Ishikawa (cell line): ENCODE results near the gene IQSEC3.

Experiments used
- CEBPB ChIP-seq: IDR thresholded peaks from 2 replicates; pipeline ENCODE4 v1.6.1; 2012
- CREB1 ChIP-seq: IDR thresholded peaks from 2 replicates; pipeline ENCODE4 v1.6.1; 2012; ENCODE audit warnings: low read depth
- EGR1 ChIP-seq: IDR thresholded peaks from 2 replicates; pipeline ENCODE4 v1.6.1; 2012
- EP300 ChIP-seq: IDR thresholded peaks from 2 replicates; pipeline ENCODE4 v1.6.1; 2012; ENCODE audit warnings: borderline replicate concordance
- FOXM1 ChIP-seq: IDR thresholded peaks from 2 replicates; pipeline ENCODE4 v1.6.1; 2012; ENCODE audit warnings: low read depth, borderline replicate concordance
- NFIC ChIP-seq: IDR thresholded peaks from 2 replicates; pipeline ENCODE4 v1.6.1; 2012
- RAD21 ChIP-seq: IDR thresholded peaks from 2 replicates; pipeline ENCODE4 v1.6.1; 2012; ENCODE audit warnings: low read depth
- TAF1 ChIP-seq: IDR thresholded peaks from 2 replicates; pipeline ENCODE4 v1.6.1; 2012; ENCODE audit warnings: low read depth, mild to moderate bottlenecking
- TCF12 ChIP-seq: IDR thresholded peaks from 2 replicates; pipeline ENCODE4 v1.6.1; 2012; ENCODE audit warnings: low read depth
- TEAD4 ChIP-seq: IDR thresholded peaks from 2 replicates; pipeline ENCODE4 v1.6.1; 2012
- YY1 ChIP-seq: IDR thresholded peaks from 2 replicates; pipeline ENCODE4 v1.6.1; 2012; ENCODE audit warnings: low read depth
- ZBTB7A ChIP-seq: IDR thresholded peaks from 2 replicates; pipeline ENCODE4 v1.6.1; 2012; ENCODE audit warnings: low read depth
- TF ChIP-seq, protein P1 (sequence below): IDR thresholded peaks from 2 replicates; pipeline ENCODE4 v1.6.1; 2012; ENCODE audit warnings: low read depth, mild to moderate bottlenecking
- TF ChIP-seq, protein P2 (sequence below): IDR thresholded peaks from 2 replicates; pipeline ENCODE4 v1.6.1; 2012
- TF ChIP-seq, protein P3 (sequence below): IDR thresholded peaks from 2 replicates; pipeline ENCODE4 v1.6.1; 2012

IQSEC3 gene

DNA sequence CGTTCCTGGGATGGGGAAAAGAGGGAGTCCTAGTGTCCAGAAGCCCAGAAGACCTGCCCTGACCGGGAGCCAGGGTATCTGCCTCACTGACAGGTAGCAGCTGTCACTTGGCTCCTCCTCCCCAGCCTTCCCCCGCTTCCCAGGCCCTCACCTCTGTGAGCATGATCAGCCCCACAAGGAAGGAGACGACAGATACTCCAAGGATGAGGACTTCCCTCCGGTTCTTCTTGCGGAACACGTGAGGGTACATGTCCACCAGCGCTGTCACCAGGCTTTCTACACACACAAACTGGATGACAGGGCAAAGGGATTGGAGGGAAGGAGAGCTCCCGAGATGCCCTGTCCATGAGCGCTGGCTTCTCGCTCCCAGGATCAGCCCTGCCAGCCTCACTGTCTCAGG is 157.3 kb downstream of the IQSEC3 start:
- TF ChIP-seq YY1 (no peak), CREB1 (no peak), EP300 (no peak), FOXM1 (no peak), TCF12 (no peak), RAD21 (no peak), CEBPB (no peak)
- TF ChIP-seq, protein P1, sequence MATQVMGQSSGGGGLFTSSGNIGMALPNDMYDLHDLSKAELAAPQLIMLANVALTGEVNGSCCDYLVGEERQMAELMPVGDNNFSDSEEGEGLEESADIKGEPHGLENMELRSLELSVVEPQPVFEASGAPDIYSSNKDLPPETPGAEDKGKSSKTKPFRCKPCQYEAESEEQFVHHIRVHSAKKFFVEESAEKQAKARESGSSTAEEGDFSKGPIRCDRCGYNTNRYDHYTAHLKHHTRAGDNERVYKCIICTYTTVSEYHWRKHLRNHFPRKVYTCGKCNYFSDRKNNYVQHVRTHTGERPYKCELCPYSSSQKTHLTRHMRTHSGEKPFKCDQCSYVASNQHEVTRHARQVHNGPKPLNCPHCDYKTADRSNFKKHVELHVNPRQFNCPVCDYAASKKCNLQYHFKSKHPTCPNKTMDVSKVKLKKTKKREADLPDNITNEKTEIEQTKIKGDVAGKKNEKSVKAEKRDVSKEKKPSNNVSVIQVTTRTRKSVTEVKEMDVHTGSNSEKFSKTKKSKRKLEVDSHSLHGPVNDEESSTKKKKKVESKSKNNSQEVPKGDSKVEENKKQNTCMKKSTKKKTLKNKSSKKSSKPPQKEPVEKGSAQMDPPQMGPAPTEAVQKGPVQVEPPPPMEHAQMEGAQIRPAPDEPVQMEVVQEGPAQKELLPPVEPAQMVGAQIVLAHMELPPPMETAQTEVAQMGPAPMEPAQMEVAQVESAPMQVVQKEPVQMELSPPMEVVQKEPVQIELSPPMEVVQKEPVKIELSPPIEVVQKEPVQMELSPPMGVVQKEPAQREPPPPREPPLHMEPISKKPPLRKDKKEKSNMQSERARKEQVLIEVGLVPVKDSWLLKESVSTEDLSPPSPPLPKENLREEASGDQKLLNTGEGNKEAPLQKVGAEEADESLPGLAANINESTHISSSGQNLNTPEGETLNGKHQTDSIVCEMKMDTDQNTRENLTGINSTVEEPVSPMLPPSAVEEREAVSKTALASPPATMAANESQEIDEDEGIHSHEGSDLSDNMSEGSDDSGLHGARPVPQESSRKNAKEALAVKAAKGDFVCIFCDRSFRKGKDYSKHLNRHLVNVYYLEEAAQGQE: no peak
- TF ChIP-seq, protein P2, sequence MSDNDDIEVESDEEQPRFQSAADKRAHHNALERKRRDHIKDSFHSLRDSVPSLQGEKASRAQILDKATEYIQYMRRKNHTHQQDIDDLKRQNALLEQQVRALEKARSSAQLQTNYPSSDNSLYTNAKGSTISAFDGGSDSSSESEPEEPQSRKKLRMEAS: no peak

DNA sequence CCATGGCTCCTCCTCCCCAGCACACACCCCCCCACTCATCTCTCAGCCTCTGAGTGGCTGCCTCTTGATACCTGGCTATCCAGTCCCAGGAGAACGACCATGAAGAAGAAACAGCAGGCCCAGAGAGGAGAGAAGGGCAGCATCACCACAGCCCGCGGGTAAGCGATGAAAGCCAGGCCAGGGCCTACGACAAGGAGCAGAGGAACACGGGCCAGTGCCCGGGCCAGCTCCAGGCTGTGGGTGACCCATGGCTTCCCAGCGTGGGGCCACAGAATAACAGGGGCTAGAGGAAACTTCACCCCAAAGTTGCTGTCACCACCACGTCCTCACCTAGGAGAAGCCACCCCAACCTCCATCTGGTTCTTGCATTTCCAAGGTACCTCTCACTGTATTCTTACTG is 157.8 kb downstream of the IQSEC3 start:
- TF ChIP-seq TCF12 (no peak), EGR1 (no peak)

DNA sequence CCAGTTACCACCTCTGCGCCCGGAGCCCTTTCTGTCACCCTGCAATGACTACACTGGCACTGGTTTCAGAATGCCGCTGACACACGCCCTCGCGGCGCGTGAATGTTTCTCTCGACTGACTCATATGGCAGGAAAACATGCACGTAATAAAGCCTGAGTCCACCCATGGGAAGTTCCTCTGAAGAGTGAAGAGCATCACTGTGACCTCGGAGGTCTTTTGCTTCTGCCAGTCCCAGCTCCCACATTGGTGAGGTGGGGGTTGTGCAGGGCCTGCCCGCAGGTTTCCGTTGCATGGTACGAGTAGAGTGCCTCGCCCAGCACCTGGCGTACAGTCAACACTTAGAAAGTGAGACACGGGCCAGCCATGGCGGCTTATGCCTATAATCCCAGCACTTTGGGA is 158.4 kb downstream of the IQSEC3 start:
- no peak for TF ChIP-seq NFIC
- no peak for TF ChIP-seq ZBTB7A
- TF ChIP-seq CREB1: no peak
- no peak for TF ChIP-seq TAF1
- no peak for TF ChIP-seq TCF12
- TF ChIP-seq, protein P1: no peak
- TF ChIP-seq CEBPB: no peak
- TF ChIP-seq, protein P2: no peak
- no peak for TF ChIP-seq YY1
- no peak for TF ChIP-seq EGR1
- TF ChIP-seq, protein P3, sequence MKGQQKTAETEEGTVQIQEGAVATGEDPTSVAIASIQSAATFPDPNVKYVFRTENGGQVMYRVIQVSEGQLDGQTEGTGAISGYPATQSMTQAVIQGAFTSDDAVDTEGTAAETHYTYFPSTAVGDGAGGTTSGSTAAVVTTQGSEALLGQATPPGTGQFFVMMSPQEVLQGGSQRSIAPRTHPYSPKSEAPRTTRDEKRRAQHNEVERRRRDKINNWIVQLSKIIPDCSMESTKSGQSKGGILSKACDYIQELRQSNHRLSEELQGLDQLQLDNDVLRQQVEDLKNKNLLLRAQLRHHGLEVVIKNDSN: no peak
- no peak for TF ChIP-seq FOXM1
- no peak for TF ChIP-seq EP300
- TF ChIP-seq RAD21: no peak

DNA sequence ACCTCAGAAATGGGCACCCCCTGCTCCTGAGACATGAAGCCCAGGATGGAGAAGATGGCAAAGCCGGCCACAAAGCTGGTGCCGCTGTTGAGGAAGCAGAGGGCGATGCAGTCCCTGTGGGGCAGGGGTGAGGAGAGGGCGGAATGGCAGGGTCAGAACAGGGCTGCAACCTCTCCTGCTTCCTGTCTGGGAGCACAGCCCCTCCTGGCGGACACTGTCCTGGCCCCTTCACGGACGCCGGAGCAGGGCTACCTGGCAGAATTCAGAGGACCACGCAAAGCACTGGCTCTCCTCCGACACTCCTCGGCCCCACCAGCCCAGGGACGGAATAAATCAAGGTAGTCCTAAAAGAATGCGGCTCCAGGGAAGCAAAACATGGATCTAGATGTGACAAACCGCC is 159.8 kb downstream of the IQSEC3 start:
- TF ChIP-seq ZBTB7A (no peak), FOXM1 (no peak), TAF1 (no peak), NFIC (no peak)
- TF ChIP-seq, protein P1: no peak

DNA sequence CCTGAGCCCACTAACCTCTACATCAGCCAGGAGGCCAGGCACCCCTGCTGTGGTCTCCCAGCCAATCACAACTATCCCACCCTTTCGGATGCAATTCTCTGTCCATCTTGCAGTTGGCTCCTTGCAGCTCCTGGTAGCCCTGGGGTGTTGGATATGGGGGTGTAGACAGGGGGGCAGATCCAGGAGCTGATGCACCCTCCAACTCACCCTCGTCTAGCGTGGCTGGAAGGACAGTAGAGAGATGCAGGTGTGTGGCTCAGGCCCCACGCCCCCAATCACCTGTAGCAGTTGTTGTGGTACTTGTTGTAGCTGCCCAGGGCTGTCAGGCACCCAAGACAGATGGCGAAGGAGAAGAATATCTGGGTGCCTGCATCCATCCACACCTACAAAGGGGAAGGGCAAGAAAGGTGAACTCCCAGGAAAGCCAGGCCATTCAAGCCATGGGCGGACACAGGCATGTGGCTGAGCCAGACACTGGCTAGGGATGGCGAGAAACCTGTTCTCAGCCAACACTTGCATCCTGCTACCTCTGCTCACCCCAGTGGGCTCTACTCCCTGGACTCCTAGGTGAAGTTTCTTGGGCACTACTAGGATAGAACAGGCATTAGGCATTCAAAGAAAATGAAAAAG is 160.8 kb downstream of the IQSEC3 start:
- TF ChIP-seq, protein P3: no peak
- no peak for TF ChIP-seq YY1
- TF ChIP-seq TAF1: no peak
- no peak for TF ChIP-seq EP300
- TF ChIP-seq CEBPB: no peak
- TF ChIP-seq EGR1: no peak
- no peak for TF ChIP-seq RAD21
- TF ChIP-seq TCF12: no peak
- TF ChIP-seq, protein P1: no peak
- TF ChIP-seq TEAD4: no peak
